ENCODE results near the gene VSTM2L. TPM values are rescaled to one million over a fixed set of nuclear protein-coding genes. Genes with fewer than 3 reads are reported as not detected.

Gene VSTM2L
- total and polyA plus RNA-seq, 2 of the 4 experiments (the other 2 are of a cell fraction) = 0.18 to 0.19 TPM

GRCh38 chr20:37904845-37905373 is 2.0 kb downstream of the VSTM2L start:
- in situ Hi-C loops (cut with MboI; ENCODE audit: low sequenced_read_pairs) (no loop called here), intact Hi-C loops (cut with micrococcal nuclease) (loop anchor here (5.0 to 10.0 kb wide), 2 partner anchors 142 to 420 kb away; no protein-coding TSS in a partner anchor), dilution Hi-C loops (cut with HindIII; ENCODE audit: low sequenced_read_pairs, unreplicated experiment) (no loop called here)
- H2AFZ ChIP-seq (replicated peaks; ENCODE audit: low read length, poor library complexity) = no peak overlapping the region
- H3K4me1 ChIP-seq (ENCODE audit: control insufficient read depth, insufficient read depth, low read length) = peaks cover 5% of the 10 kb centered on the region; the same call in 1 of the 2 replicates
- H2BK20ac ChIP-seq (ENCODE audit: low read depth, low read length) = no peak overlapping the region
- H3K4ac ChIP-seq (ENCODE audit: low read depth, low read length) = no peak overlapping the region
- no peak overlapping the region for H4K5ac ChIP-seq (ENCODE audit: low read depth, low read length)
- DNase-seq (no peak), ATAC-seq (ENCODE audit: low read depth) (no peak)
- H3K14ac ChIP-seq (replicated peaks; ENCODE audit: low read depth, low read length) = no peak overlapping the region
- H2BK120ac ChIP-seq (ENCODE audit: low read depth, low read length) = no peak overlapping the region
- H2AK9ac ChIP-seq (replicated peaks; ENCODE audit: low read depth, low read length, poor library complexity) = no peak overlapping the region
- H4K8ac ChIP-seq (ENCODE audit: low read depth in 2 of 2, low read length in 2 of 2) = no peak overlapping the region
- ChIA-PET CTCF (interaction anchor here (0.7 kb wide), 1 partner anchor 341 kb away, joined by 4 read pairs; no protein-coding TSS in a partner anchor), POLR2A (ENCODE audit: unreplicated experiment) (no interaction called here)
- H3K9me3 ChIP-seq (ENCODE audit: control insufficient read depth, insufficient read depth, low read length) = no peaks in the 10 kb centered on the region
- TF ChIP-seq RAD21 (IDR thresholded peaks at IDR 0.05; ENCODE audit: low read length) = no peak
- H3K4me2 ChIP-seq (ENCODE audit: low read depth, low read length) = no peak overlapping the region
- WGBS, 2 experiments (ENCODE audit: extremely low coverage in 2 of 2, insufficient read length in 1 of 2) = no CpG with 5 or more reads among the region's 8 CpGs
- 0 out of 2 replicates have a peak, but pooled peaks cover 2% of the 10 kb centered on the region for H3K9me1 ChIP-seq (ENCODE audit: insufficient read depth, low read length)
- H4K20me1 ChIP-seq (ENCODE audit: insufficient read depth, low read length) = peaks cover 10% of the 10 kb centered on the region
- no peak overlapping the region for H2BK5ac ChIP-seq (ENCODE audit: low read depth, low read length, poor library complexity, severe bottlenecking)
- H3K56ac ChIP-seq (ENCODE audit: extremely low read depth, insufficient read depth, low read length) = no peak overlapping the region
- peaks cover 77% of the 10 kb centered on the region for H3K27me3 ChIP-seq (ENCODE audit: control insufficient read depth, insufficient read depth, low read length)
- H2BK15ac ChIP-seq (ENCODE audit: low read depth, low read length) = no peak overlapping the region
- H3K4me3 ChIP-seq (ENCODE audit: insufficient read depth, low read depth, low read length) = no peak overlapping the region
- no peaks in the 10 kb centered on the region for H3K79me1 ChIP-seq (ENCODE audit: low read depth in 1 of 2, low read length in 2 of 2)
- H2AK5ac ChIP-seq (ENCODE audit: low read depth, low read length) = no peak overlapping the region
- H3K27ac ChIP-seq (ENCODE audit: insufficient read depth, low read length) = no peak overlapping the region
- H3K23ac ChIP-seq (ENCODE audit: low read depth, low read length) = no peak overlapping the region
- no peak overlapping the region for H3K18ac ChIP-seq (ENCODE audit: low read depth, low read length)
- no peak overlapping the region for H4K91ac ChIP-seq (ENCODE audit: insufficient read depth, low read depth, low read length)
- no peak overlapping the region for H3K9ac ChIP-seq (ENCODE audit: low read depth, low read length)
- no TSS peak for BruUV-seq (replicated peaks)
- no peaks in the 10 kb centered on the region for H3K36me3 ChIP-seq (ENCODE audit: control insufficient read depth, insufficient read depth, low read length)
